Measurements from ENCODE around the gene VPS35L.

VPS35L gene

DNA sequence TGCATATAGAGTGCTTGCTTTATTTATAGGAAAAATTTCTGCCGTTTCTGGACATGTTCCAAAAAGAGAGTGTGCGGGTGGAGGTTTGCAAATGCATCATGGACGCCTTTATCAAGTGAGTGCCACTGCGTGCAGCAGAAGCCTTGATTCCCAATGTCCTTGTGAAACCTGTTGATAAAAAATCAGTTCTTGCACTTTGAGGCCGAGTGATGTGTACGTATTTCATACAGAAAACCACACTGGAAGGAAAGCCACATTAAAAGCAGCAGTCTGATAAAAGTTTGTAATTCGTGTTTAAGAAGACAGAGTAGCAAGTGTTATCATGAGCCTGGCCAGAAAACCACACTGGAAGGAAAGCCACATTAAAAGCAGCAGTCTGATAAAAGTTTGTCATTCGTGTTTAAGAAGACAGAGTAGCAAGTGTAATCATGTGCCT is 84.5 kb downstream of the VPS35L start:
- TF ChIP-seq, protein P1, sequence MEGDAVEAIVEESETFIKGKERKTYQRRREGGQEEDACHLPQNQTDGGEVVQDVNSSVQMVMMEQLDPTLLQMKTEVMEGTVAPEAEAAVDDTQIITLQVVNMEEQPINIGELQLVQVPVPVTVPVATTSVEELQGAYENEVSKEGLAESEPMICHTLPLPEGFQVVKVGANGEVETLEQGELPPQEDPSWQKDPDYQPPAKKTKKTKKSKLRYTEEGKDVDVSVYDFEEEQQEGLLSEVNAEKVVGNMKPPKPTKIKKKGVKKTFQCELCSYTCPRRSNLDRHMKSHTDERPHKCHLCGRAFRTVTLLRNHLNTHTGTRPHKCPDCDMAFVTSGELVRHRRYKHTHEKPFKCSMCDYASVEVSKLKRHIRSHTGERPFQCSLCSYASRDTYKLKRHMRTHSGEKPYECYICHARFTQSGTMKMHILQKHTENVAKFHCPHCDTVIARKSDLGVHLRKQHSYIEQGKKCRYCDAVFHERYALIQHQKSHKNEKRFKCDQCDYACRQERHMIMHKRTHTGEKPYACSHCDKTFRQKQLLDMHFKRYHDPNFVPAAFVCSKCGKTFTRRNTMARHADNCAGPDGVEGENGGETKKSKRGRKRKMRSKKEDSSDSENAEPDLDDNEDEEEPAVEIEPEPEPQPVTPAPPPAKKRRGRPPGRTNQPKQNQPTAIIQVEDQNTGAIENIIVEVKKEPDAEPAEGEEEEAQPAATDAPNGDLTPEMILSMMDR (IDR thresholded peaks at IDR 0.05; ENCODE audit: low read depth, low read length, missing control alignments): no peak
- in situ Hi-C loops (cut with HindIII; ENCODE audit: low sequenced_read_pairs): no loop called here
- no peak for DNase-seq (ENCODE audit: low read depth)
- H3K4me3 ChIP-seq (ENCODE audit: low read depth, low read length): no peak overlapping the region

DNA sequence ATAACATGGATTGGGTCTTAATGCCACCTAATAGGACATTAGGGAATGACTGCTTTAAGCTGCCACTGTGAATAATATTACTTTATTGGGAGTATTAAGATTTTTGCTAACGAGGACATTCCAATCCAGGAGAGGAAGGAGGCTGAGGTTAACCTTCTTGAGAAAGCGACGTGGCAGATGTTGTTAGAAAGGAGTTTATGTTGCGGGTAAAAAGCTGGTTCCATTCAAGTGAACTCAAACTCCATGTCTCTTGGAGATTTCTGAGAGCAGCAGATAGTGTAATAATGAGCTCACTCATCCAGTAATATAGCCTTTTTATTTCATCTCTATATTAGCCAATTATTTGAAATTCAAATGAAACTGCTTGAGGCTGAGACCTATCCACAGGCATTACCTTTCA is 87.0 kb downstream of the VPS35L start:
- in situ Hi-C loops (cut with HindIII; ENCODE audit: low sequenced_read_pairs): no loop called here
- DNase-seq (ENCODE audit: low read depth): no peak
- TF ChIP-seq, protein P1 (IDR thresholded peaks at IDR 0.05; ENCODE audit: low read depth, low read length, missing control alignments): no peak
- H3K4me3 ChIP-seq (ENCODE audit: low read depth, low read length): no peak overlapping the region

DNA sequence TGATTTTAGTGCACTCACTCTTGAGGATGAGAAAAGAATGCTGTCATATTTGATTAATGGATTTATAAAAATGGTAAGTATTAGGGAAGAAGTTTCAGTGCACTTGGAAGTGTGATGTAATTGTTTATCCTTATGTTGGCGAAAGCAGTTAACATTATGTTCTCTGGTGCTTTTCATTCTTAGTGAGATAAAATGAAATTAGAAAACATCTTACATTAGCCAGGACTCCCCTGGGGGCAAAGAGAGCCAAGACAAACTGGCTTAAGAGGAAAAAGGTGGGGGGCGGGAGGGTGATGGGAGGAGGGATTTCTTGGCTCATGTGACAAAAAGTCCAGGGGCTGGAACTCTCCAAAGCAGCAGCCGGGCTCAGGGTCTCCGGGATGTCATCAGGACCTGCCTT is 89.4 kb downstream of the VPS35L start:
- no peak for DNase-seq (ENCODE audit: low read depth)
- in situ Hi-C loops (cut with HindIII; ENCODE audit: low sequenced_read_pairs): no loop called here
- no peak overlapping the region for H3K4me3 ChIP-seq (ENCODE audit: low read depth, low read length)
- TF ChIP-seq, protein P1 (IDR thresholded peaks at IDR 0.05; ENCODE audit: low read depth, low read length, missing control alignments): no peak

DNA sequence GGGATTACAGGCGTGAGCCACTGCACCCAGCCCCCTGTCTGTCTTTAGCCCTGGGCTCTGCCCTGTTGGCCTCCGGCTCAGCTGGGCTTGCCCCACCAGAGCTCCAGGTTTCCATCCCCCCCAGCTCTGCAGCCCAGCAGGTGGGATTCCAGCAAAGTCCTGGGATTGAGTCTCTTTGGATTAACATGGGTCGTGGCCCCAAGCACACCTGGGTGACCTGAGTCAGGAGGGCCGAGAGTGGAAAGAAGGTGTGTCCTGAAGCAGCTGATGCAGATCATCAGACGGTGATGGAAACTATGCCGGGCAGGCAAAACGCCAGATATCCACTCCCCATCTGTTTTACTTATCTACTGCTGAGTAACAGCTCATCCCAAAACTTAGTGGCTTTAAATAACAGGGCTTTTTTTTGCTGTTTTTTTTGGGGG is 90.1 kb downstream of the VPS35L start:
- in situ Hi-C loops (cut with HindIII; ENCODE audit: low sequenced_read_pairs): no loop called here
- TF ChIP-seq, protein P1 (IDR thresholded peaks at IDR 0.05; ENCODE audit: low read depth, low read length, missing control alignments): no peak
- H3K4me3 ChIP-seq (ENCODE audit: low read depth, low read length): no peak overlapping the region
- no peak for DNase-seq (ENCODE audit: low read depth)

DNA sequence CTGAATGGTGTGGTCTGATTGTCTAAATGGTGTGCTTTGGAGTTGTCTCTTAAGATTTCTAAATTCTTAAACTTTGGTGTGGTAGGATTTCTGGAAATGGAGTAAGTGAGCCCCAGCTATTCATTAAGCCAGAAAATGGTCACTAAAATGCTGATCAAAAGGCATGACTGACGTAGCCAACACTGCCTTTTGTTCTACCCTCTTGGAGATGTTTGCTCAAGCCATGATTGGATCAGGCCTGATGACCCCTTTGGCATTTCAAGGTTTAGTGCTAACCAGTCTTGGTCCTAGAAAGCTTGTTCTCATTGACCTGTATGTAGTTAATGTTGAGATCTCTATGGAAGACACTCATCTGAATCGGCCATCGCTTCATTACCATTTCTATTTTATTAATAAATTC is 94.5 kb downstream of the VPS35L start:
- TF ChIP-seq, protein P1 (IDR thresholded peaks at IDR 0.05; ENCODE audit: low read depth, low read length, missing control alignments): no peak
- no peak overlapping the region for H3K4me3 ChIP-seq (ENCODE audit: low read depth, low read length)
- in situ Hi-C loops (cut with HindIII; ENCODE audit: low sequenced_read_pairs): no loop called here
- no peak for DNase-seq (ENCODE audit: low read depth)

DNA sequence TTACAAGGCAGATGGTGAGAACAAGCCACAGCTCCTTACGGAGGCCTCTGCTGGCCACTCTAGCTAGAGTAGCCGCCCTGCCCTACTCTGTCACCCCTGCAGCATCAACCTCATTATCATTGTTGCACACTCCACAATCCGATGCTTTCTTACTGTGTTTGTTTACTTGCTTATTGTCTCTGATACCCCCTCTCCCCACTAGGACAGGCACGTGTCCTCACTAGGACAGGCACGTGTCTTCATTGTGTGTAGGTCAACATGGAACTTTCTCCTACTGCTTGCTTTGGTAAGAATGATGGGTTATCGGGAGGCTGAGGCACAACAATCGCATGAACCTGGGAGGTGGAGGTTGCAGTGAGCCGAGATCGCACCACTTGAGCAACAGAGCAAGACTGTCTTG is 98.6 kb downstream of the VPS35L start:
- TF ChIP-seq, protein P1 (IDR thresholded peaks at IDR 0.05; ENCODE audit: low read depth, low read length, missing control alignments): no peak
- no peak for DNase-seq (ENCODE audit: low read depth)
- in situ Hi-C loops (cut with HindIII; ENCODE audit: low sequenced_read_pairs): no loop called here
- no peak overlapping the region for H3K4me3 ChIP-seq (ENCODE audit: low read depth, low read length)
